H54 (cell line): ENCODE results near the gene PROSER3.
A peak's percentile ranks its signal among the peaks of the same experiment; 100 is the strongest.

ENCODE experiments used
- DNase-seq: peaks from one replicate; pipeline ENCODE4 v3.0.0; 2011; ENCODE audit warnings: low spot score, mixed read lengths; ENCODE audit not compliant: insufficient read length
- FAIRE-seq: peaks from 3 replicates; lab custom pipeline; 2011; peaks lifted over from hg19 to GRCh38; lab: Jason Lieb, UNC
- POLR2A ChIP-seq: IDR thresholded peaks from 2 replicates; pipeline ENCODE4 v1.6.1; 2011; ENCODE audit warnings: low read depth, mild to moderate bottlenecking, low read length

The PROSER3 gene

DNA sequence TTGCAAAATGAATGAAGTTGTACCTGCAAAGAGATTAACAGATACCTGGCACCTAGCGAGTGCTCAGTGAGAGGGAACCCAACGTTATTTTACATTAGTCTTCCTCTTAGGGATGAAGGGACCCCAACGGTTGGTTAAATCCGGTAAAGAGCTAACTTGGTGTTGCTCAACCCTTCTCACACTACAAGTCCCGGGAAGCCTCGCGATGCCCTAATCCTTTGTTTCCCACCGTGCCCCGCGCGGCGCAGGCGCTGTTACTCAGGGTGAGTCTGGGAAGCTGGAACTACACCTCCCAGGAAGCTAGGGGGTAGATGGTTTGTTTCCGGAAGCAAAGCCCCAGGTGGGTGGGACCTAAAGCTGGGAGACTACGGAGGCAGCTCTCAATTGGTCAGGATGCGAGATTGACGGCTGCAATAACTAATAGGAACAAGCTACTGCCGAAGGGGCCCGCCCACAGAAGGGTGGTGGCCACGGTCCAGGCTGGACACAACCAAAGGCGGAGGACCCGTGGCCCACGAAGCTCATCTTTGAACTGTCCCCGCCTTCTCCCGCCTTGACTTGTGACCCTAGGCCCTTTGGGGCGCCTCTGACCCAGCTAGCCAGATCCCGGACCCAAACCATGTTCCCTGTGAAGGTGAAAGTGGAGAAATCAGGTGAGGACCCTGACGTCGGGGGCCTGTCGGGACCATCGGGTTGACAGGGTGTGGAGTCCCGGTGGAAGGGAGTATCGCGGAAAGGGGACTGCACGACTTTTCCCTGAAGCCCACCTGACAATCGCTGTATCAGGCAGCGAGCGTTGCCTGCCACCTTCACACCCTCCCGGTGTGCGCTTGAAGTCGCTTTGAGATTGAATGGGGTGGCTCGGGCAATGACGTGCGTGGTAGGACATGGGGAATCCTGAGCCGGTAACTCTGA lies 9.6 kb upstream of the PROSER3 start, which contains the start of gene LIN37:
Gene LIN37 (plus strand): TSS at position 471 of the 915 bp plus-strand sequence. CDS start 149 bp downstream, at position 620.
- FAIRE-seq: peak; percentile 88
- DNase-seq: peak; percentile 97
- TF ChIP-seq POLR2A: peak; percentile 81

DNA sequence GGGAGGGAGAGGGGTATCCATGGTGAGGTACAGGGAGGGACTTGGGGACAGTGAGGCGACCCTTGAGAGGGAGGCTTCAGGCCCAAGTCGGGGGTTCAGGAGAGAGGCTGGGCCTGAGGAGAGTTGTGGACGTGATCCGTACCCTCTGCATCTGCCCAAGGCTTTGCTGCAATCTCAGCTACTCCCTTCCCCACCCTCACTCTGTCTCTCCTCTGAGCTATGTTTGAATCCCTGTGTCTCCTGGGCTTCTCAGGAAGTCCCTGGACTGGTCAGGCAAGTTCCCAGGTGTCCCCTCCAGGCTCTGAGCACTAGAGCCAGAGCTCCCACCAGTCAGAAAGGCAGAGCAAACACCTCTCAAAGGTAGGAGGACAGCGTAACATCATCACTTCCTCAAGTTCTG lies 7.8 kb upstream of the PROSER3 start:
- FAIRE-seq (no peak), DNase-seq (no peak)
- TF ChIP-seq POLR2A: no peak

DNA sequence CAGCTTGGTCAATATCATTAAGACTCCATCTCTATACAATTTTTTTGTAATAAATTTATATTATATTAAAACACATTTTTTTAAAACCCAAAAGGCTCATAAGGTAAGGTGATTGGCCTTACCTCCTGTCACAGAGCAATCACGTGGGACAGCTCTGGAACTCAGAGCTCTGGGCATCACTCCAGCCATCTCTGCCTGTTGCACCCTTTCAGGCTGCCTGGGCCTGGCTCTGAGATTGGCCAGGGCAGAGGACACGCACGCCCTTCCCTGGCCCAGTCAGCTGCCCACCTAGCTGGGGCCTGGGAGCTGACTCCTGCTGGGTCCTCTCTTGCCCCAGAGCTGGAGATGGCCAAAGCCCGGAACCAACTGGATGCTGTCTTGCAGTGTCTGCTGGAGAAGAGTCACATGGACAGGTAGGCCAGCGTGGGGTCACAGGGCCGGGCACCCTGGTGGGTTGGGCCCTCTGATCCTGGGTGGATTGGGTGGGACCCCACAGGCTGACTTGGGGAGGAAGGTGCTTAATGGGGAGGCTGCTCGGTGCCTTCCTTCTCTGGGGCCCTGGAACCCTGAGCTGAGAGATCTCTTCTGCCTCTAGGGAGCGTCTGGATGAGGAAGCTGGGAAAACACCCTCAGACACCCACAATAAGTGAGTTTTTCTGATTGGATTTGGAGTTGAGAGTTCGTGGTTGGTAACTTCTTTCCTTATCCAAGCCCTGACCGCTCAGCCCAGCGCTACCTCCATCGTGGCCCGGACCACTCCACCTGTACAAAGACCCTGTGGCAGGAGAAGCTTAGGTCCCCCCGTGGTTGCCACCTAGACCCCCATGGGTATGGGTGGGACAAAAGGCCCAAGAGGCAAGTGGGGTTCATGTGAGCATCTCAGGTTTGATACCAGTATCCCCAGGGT lies 5.9 kb upstream of the PROSER3 start:
- no peak for TF ChIP-seq POLR2A
- DNase-seq: no peak
- FAIRE-seq: no peak

DNA sequence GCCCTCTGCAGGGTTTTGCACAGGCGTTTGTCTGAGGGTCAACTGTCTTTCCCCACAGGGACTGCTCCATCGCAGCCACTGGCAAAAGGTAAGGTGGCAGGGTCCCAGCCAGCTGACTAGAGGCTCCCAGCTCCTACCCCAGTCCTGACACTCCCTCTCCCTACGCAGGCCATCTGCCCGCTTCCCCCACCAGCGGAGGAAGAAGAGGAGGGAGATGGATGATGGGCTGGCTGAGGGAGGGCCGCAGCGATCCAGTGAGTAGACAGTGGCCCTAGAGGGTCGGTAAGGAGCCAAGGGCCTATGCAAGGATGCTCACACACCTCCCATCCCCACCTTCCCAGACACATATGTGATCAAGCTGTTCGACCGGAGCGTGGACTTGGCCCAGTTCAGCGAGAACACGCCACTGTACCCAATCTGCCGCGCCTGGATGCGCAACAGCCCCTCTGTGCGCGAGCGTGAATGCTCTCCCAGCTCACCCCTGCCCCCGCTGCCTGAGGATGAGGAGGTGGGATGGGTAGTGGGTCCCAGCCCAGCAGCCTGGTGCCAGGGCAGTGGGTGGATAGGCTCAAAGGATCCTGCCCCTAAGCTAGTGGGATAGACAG lies 5.1 kb upstream of the PROSER3 start:
- DNase-seq (no peak), FAIRE-seq (no peak)
- TF ChIP-seq POLR2A: no peak

DNA sequence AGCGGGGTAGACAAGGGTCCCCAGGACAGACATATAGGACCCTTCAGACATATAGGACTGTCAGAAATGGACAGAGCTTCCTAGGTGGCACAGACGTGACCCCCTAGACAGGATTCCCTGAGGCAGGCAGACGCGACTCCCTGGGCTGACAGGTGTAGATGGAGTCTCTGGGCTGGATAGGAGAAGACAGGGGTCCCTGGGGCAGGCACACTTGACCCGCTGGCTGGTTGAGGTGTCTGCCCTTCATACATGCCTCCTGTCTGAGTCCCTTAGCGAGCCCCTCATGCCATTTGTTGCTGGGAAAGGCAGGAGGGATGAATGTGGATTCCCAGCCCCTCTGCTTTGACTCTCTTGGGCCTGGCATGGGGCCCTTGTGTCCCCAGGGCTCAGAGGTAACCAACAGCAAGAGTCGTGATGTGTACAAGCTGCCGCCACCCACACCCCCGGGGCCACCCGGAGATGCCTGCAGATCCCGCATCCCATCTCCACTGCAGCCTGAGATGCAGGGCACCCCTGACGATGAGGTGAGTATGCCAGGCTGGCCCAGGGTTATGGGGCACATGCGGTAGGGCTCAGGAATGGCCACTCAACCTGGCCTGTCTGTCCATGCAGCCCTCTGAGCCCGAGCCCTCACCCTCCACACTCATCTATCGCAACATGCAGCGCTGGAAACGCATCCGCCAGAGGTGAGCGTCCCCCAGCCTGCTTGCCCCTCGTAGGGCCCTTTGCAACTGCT lies 4.2 kb upstream of the PROSER3 start:
- TF ChIP-seq POLR2A: no peak
- DNase-seq: no peak
- FAIRE-seq: no peak

DNA sequence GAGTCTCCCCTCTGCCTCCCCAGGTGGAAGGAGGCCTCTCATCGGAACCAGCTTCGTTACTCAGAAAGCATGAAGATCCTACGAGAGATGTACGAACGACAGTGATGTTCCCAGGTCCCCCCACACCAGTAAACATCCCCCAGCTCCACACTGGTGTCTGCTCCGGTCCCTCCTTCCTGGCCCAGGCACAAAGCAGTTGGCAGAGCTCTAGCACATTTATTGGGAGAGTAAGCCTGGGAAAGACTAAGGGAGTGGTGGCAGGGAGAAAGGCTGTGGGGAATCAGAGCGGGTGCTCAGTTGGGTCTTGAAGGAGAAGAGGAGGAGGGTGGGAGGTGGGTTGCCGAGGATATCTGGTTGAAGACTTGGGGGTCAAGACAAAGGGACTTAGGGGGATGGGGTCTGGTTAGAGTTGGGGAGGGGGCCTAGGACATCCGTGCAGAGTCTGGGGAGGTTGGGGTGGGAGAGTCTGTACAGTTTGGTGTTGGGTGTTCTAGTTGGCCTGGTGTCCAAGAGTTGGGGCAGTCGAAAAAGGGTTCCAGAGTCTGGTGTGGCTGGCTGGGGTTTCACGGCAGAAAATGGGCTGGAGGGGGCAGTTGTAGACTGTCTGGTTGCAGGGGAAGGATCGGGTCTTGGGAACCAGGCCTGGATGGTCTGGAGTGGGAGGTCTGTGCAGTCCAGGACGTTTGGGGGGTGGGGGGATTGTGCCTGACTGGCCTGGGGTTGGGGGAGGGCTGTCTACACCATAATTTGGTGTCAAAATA lies 3.4 kb upstream of the PROSER3 start:
- no peak for DNase-seq
- TF ChIP-seq POLR2A: no peak
- no peak for FAIRE-seq

DNA sequence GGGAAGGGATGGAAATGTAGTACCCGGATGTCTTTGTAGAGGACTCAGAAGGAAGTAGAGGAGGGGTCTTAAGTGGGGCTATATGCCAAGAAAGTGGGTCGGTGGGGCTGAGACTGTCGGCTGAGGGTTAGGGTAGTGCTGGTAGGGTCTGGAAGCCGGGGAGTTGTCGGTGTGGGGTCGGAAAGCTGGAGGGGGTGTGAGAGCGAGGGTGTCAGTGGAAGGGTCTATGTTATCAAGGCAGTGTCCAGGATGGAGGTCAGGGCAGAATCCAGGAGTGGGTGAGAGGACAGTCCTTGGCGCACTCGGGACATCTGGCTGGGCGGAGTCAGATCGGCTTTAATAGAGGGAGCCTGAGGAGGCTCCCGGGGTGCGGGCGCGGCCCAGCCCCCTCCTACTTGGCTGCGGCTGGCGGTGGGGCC lies 2.8 kb upstream of the PROSER3 start:
- TF ChIP-seq POLR2A: no peak
- DNase-seq (no peak), FAIRE-seq (no peak)

DNA sequence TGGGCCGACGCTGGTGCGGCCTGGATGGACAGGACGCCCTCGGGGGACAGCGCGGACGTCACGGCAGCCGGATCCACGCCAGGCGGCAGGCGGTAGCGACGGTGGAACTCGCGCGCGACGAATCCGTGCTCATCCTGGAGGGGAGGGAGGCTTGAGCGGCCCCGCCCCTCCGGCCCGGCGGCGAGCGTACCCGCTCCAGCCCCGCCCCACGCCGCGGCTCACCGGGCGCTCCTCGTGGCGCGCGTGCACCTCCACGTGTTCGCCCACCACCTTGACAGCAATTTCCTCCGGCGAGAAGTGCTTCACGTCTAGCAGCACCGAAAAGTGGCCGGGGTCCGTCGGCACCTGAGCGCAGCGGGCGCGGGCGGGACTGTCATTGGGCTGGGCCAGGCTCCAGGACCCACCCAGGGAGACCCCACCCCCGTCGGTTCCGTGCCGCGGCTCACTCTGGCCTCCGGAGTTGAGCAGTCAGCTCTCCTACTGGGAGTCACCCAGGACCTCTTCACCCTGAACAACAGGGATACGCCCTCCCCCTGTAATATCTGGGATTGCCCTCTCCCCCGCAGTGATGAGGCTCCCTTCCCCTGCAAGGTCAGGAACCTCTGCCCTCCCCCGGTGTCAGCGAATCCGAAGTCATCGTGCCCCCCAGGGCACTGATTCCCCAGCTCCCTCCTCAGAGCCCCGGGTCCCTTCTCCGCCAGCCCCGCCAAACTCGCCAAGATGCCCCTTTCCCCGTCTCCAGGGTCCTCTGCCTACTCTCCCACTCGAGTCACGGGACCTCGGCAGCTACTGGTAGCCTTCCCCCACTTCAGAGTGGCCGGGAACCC lies 2.2 kb upstream of the PROSER3 start:
- DNase-seq (no peak), FAIRE-seq (no peak)
- no peak for TF ChIP-seq POLR2A

DNA sequence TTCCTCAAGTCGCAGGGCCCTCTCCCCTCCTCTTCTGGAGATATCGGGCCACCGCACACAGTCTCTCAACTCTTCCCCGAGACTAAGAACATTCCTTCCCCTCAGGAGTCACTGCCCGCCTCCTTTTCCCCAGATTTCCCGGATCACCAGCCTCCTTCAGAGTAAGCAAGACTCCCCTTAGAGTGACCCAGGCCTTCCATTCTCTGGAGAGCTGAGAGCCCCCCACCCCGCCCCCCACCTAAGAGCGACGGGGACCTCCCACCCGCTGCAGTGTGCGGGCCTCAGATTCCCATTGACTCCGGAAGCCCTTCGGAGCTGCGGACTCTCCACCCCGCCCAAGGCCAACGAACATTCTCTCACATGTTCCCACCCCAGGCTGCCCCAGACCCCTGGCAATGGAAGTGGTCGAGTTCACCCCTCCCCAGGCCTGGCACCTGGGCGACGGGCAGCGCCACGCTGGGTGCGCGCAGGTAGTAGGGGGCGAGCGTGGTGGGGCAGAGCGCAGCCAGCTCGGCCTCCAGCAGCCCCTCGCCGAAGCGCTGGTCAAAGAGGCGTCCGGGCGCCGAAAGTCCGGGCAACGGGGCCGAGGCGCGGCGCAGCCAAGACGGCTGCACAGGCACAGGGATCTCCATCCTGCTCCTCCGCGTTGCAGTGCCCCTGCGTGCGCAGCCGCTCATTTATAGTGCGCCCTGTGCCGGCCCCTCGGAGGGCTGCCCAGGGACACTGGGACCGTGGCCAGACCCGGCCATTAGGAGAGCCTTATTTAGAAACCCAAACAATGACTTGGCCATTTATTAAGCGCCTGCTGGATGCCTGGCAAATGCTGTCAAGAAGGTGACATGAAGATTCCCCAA lies 1.4 kb upstream of the PROSER3 start, which contains the start of gene HSPB6:
Gene HSPB6 (minus strand): TSS at position 653 of the 854 bp plus-strand sequence. CDS start 21 bp downstream, at position 632.
- no peak for TF ChIP-seq POLR2A
- FAIRE-seq: no peak
- no peak for DNase-seq

DNA sequence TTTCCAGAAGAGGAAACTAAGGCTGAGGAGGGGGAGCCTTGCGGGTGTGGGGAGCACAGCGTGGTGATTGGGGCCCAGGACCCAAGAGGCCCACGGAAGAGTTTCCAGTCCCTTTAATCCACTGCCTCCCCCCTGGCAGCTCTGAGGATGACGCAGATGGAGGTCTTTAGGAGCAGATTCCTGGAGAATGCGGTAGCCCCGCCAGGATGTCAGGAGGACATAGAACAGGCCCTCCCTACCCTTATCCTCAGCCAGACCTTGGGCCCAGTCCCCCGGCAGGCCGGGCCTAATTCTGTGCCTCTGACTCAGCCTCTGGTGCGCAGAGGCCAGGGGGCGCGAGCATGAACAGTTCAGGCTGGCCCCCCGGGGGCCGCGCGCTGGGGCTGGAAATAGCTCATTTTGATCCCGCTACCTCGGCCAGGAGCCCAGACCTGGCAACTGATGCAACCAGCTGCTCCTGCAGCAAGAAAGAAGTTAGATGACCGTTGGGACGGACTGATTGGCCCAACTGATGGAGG lies 686 bp upstream of the PROSER3 start:
- FAIRE-seq: no peak
- TF ChIP-seq POLR2A: 0 out of 2 replicates have a peak, but pooled peaks have one; percentile 17
- DNase-seq: peak; percentile 92
